Esophagus squamous epithelium (tissue), 5 donors: ENCODE results near the gene RGS7. TPM values are rescaled to one million over a fixed set of nuclear protein-coding genes. Genes with fewer than 3 reads are reported as not detected.

Experiments used
- DNase-seq: peaks from one replicate; lab custom pipeline; 2025; lab: John Stamatoyannopoulos, UW
- H3K27ac ChIP-seq, 4 donors: fragments of 200-600 bp; sonication (generic); one replicate each; pipeline ENCODE4 v1.5.1; 2016 to 2019; ENCODE audit warnings: mild to moderate bottlenecking in 1 of 4
- H3K27me3 ChIP-seq, 4 donors: fragments of 200-600 bp; sonication (generic); 1 replicate in 3 of 4; 2 replicates in 1 of 4; pipeline versions ENCODE4 v1.5.1 to v1.6.0; 2017 to 2021; ENCODE audit warnings: antibody characterized with exemption in 1 of 4
- H3K36me3 ChIP-seq, 3 donors: fragments of 200-600 bp; sonication (generic); one replicate each; pipeline ENCODE4 v1.5.1; 2016 to 2019
- H3K4me1 ChIP-seq, 3 donors: fragments of 200-600 bp; sonication (generic); one replicate each; pipeline ENCODE4 v1.5.1; 2017 to 2019
- H3K4me3 ChIP-seq, 4 donors: fragments of 200-600 bp; sonication (generic); 1 replicate in 3 of 4; 2 replicates in 1 of 4; pipeline ENCODE4 v1.5.1; 2016 to 2019; ENCODE audit warnings: mild to moderate bottlenecking in 2 of 4, moderate library complexity in 1 of 4
- H3K9me3 ChIP-seq, 3 donors: fragments of 200-600 bp; sonication (generic); one replicate each; pipeline ENCODE4 v1.5.1; 2016 to 2019
- CTCF ChIP-seq, 6 experiments: fragments of 450-650 bp in 4 of 6; fragments of 200-600 bp in 2 of 6; sonication (generic) in 2 of 6; IDR thresholded peaks; one replicate each; pipeline ENCODE4 v1.5.1; 2016 to 2019; ENCODE audit warnings: antibody characterized with exemption in 6 of 6, mild to moderate bottlenecking in 4 of 6, moderate library complexity in 4 of 6
- POLR2A ChIP-seq, 4 donors: fragments of 450-650 bp; IDR thresholded peaks; one replicate each; pipeline ENCODE4 v1.6.1; 2017; ENCODE audit warnings: antibody characterized with exemption in 4 of 4, mild to moderate bottlenecking in 4 of 4, moderate library complexity in 3 of 4
- WGBS, 2 donors: methylation state at CpG; one replicate each; pipeline ENCODE4 v1.1.5; 2018; 5-methylcytosine and 5-hydroxymethylcytosine counted together
- intact Hi-C: fragments of 100-400 bp; cut with DNase I; formaldehyde crosslinking; loops from one replicate; pipeline ENCODE4 v1.15.0; 2022
- total RNA-seq, 4 donors: library from RNA; depleted of rRNA; stranded (reverse); fragments of >200 nt; gene quantifications; one replicate each; pipeline ENCODE4 v1.1.0, GENCODE V29; 2016
- donor health status: DM: yes; HTN: yes; CAD: no.

The RGS7 gene
- total RNA-seq, 4 donors from 2014 or later, result not detected

- intact Hi-C loops, result no loop called here
- TF ChIP-seq POLR2A (IDR thresholded peaks at IDR 0.05), result no peak
- TF ChIP-seq CTCF (IDR thresholded peaks at IDR 0.05), result no peak
- Histone ChIP-seq H3K4me3 (no peak overlapping the region), H3K4me1 (no peaks in the 10 kb centered on the region), H3K27ac (no peak overlapping the region), H3K27me3 (no peaks in the 10 kb centered on the region), H3K36me3 (no peaks in the 10 kb centered on the region), H3K9me3 (peaks cover 0 to 5% (median 0%) of the 10 kb centered on the region in 3 donors)
- WGBS, 2 donors, result 70 to 96% methylated on average over 1 to 28 of the region's 31 CpGs
- no peak for DNase-seq
Observed at GRCh38 chr1:240823357-240823756, 533.6 kb downstream of the RGS7 start.

GRCh38 chr1:240821925-240822324, 535.1 kb downstream of the RGS7 start:
- TF ChIP-seq POLR2A (IDR thresholded peaks at IDR 0.05) (no peak), CTCF (IDR thresholded peaks at IDR 0.05) (no peak)
- no peak for DNase-seq
- Histone ChIP-seq H3K4me3 (no peak overlapping the region), H3K4me1 (no peaks in the 10 kb centered on the region), H3K36me3 (no peaks in the 10 kb centered on the region), H3K27ac (no peak overlapping the region), H3K9me3 (peaks cover 0 to 8% (median 0%) of the 10 kb centered on the region in 3 donors), H3K27me3 (no peaks in the 10 kb centered on the region)
- intact Hi-C loops, result no loop called here
- WGBS, 2 donors, result 87 to 98% methylated on average over 2 of the region's 2 CpGs

DNA sequence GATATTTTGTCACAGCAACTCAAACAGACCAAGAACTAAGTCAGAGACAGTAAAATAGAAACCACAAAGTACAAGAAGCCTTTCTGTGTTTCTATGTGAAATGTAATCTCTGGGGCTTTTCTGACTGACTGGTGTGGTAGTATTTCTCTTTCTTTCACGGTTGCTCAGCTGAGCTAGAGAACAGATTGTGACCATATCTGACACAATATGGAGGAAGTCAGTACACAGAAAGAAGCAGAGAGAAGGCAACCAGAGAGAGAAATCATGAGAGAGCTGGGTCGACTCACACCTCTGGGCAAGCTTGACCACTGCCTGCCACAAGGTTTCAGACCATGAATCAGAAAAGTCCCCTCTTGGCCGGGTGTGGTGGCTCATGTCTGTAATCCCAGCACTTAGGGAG, 536.2 kb downstream of the RGS7 start:
- TF ChIP-seq POLR2A (IDR thresholded peaks at IDR 0.05) (no peak), CTCF (IDR thresholded peaks at IDR 0.05) (no peak)
- no peak for DNase-seq
- Histone ChIP-seq H3K9me3 (peaks cover 0 to 8% (median 0%) of the 10 kb centered on the region in 3 donors), H3K27ac (no peak overlapping the region), H3K27me3 (no peaks in the 10 kb centered on the region), H3K4me3 (no peak overlapping the region), H3K36me3 (no peaks in the 10 kb centered on the region), H3K4me1 (no peaks in the 10 kb centered on the region)
- intact Hi-C loops, result no loop called here
- 52 to 53% methylated on average over 3 of the region's 3 CpGs for WGBS, 2 donors

DNA sequence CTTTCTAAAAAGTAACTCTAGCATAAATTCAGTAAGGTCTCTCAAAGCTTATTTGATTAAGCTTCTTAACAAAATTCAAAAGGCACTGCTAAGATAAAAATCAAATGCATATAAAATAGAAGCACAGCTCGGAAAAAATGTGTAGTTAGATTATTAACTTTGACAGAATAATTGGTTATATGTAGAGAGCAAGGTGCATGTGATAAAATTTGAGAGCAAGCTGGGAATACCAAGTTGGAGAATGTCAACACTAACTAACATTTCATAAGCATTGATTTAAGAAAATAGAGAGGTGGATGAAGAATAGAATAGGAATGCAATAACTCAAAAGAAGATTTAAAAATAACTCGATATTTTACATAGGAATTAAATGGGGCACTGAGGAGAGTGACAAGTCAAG, 540.5 kb downstream of the RGS7 start:
- no peak overlapping the region for H3K4me3 ChIP-seq
- no peak for TF ChIP-seq CTCF (IDR thresholded peaks at IDR 0.05)
- no peak for TF ChIP-seq POLR2A (IDR thresholded peaks at IDR 0.05)
- H3K27ac ChIP-seq, result no peak overlapping the region
- no peak for DNase-seq
- H3K9me3 ChIP-seq, result peaks cover 0 to 8% (median 0%) of the 10 kb centered on the region in 3 donors
- H3K36me3 ChIP-seq, result no peaks in the 10 kb centered on the region
- 59 to 73% methylated on average over 2 of the region's 2 CpGs for WGBS, 2 donors
- H3K4me1 ChIP-seq, result no peaks in the 10 kb centered on the region
- intact Hi-C loops, result no loop called here
- H3K27me3 ChIP-seq, result no peaks in the 10 kb centered on the region

GRCh38 chr1:240813720-240814119, 543.3 kb downstream of the RGS7 start:
- H3K36me3 ChIP-seq, result no peaks in the 10 kb centered on the region
- intact Hi-C loops, result no loop called here
- WGBS, 2 donors, result 68 to 82% methylated on average over 2 of the region's 2 CpGs
- TF ChIP-seq CTCF (IDR thresholded peaks at IDR 0.05) (no peak), POLR2A (IDR thresholded peaks at IDR 0.05) (no peak)
- DNase-seq, result no peak
- no peak overlapping the region for H3K4me3 ChIP-seq
- peaks cover 0 to 5% (median 0%) of the 10 kb centered on the region in 3 donors for H3K9me3 ChIP-seq
- H3K27ac ChIP-seq, result no peak overlapping the region
- H3K4me1 ChIP-seq, result no peaks in the 10 kb centered on the region
- no peaks in the 10 kb centered on the region for H3K27me3 ChIP-seq
